HG03565 (cell line): ENCODE measurements around the gene FOXN3.
"Not testable (repeated sequence)": the region's sequence is repeated elsewhere in the genome, so short reads cannot be mapped to it uniquely, and the experiment has no call there.

Experiments
- ATAC-seq: cut with Tn5 transposase; IDR thresholded peaks from one replicate; pipeline ENCODE4 v1.9.1; 2021; ENCODE audit warnings: mild to moderate bottlenecking, moderate library complexity; ENCODE audit not compliant: unreplicated experiment

The FOXN3 gene

DNA sequence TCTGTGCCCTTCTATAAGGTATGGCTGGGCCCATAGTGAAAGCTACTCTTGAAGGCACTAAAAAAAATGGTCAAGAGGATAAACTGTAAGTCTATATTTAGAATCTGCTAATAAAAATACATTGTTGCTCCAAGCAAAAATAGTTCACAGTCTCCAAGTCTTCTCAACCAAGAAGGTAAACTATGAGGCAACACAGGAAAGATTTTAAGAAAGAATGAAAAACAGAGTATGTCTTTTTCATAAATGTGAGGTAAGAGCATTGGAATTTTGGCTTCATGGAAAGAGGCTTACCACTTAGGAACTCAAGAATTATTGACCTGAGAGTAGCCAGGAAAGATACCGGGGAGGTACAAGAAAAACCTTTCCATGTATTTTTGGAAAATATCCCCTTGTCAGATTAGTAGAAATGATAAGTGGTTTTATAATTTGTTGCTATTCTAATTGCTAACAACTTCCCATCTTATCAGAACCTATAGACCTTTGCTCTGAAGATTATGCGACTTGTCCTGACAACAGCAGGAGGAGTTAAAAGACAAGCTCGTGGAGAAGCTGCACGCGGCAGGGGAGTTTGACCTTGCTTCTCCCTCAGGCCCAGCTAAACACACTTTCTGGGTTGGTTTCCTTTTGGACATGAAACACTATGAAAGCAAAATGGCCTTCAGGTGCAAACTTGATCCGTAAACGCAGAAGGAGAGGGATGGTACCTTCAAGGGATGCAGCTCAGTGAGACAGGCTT, 238.1 kb downstream of the FOXN3 start:
- ATAC-seq: no peak

DNA sequence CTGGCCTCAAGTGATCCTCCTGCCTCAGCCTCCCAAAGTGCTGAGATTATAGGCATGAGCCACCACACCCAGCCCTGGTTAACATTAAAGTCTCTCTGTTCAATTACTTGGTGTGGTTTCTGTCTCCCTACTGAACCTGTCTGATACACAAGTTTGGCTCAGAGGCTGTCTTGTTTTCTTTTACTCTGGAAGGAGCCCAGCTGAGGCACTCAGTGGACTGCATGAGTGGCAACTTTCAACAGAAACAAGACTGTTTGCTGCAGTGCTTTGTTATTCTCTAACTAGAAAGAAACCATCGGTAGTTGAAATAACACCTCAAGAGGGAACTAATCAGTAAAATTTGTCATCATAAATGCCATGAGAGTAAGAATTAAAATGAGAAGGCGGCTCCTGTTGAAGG, 238.7 kb downstream of the FOXN3 start:
- no peak for ATAC-seq

DNA sequence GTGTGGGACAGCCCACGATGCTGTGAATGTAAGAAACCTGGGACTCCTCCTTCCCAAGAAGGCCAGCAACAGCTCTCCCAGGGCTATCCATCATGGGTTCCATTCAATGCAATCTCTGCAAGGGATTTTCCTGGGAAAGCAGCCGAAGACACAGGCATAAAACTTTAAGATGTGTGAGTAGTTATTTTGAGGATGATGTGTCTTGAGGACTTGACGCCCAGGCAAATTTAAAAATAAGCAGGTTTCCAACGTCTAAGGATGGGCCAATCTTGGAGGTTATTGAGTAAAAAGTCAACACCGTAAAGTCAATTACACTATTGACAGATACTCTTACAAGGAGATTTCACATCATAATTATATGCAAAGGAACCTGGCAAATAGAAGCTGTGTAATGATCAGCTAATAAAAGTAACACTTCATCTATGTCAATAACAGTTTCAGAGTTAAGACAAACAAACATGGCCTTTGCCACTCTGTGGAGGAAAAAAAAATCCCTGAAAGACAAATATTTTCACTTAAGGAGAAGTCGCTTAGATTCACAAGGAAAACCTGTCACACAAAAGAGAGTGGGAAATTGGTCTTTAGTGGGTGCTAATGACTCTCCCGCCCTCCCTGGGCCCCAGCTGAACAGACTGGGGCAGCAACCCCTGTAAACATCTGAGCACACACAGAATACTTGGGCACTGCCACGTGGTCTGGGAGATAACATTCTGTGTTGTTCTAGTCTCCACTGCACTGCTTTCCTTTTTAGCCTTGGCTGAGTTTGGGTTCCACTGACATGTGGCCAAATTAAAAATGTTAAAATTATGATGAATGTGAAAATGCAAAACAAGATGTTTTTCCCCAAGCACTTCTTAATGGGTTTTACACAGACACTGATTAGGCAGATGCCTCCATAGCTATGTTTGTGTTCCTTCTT, 240.9 kb downstream of the FOXN3 start:
- ATAC-seq: no peak

DNA sequence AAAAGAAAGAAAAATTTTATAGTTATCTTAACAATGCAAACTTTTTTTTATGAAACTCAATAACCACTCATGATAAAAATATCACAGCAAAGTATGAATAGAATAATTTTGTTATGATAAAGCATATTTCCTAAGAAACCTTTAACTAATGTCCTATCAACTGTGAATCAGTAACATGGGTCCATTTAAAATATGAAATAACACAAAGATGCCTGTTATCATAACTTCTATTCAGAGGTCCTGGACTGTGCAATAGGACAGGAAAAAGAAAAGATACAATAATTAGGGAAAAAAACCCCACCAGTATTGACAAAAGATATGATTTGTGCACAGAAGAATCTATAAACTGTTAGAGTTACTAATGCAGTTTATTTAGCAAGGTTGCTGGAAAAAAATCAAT, 245.4 kb downstream of the FOXN3 start:
- no peak for ATAC-seq

DNA sequence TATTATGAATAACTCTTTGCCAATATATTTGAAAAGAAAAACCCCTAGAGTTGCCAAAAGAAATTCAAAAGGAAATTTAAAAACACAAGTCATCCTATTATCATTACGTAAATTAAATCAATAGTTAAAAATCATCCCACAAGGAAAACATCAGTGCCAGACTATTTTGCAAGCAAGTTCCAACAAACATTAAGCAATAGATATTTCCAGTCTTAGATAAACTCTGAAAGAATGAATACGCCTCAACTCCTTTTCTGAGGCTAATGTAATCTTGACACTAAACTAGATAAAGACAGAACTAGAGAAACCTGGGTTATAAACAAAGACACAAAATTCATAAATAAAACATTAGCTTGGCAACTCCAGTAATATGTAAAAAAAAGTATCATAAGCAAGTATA, 245.9 kb downstream of the FOXN3 start:
- ATAC-seq: no peak

DNA sequence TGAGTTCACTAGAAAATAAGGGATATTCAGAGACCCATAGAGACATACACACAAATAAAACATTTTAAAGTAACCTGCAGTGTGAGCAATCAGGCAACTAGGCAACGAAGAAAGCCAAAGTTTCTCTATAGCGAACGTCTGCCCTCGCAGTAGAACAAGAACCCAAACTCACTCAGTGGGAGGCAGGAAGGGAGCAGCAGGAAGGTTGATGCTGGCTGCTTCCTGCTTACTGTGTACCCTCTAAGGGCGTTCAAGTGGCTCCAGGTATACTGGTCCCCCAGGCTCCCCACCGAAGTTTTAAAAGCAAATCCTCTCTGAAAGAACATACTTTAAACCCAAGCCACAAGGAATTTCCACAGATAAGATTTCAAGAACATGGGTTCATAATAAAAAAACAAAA, 249.3 kb downstream of the FOXN3 start:
- no peak for ATAC-seq

DNA sequence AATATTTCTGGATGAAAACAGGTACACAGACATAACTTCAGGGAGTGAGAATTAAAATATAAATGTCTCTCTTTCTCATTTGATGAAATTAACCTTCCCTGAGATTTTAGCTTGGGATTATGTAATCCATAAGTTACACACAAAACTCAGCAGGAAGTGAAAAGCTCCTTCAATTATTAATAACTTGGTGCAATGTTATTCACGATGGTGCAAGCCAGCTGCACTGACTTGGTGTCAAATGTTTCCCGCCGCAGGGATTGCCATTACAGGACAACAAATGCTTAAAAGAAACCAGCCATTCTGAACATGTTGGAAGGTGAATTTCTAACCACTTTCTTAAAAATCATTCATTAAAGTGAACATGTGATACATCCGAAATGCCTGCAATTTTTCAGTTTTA, 250.4 kb downstream of the FOXN3 start:
- ATAC-seq: no peak

DNA sequence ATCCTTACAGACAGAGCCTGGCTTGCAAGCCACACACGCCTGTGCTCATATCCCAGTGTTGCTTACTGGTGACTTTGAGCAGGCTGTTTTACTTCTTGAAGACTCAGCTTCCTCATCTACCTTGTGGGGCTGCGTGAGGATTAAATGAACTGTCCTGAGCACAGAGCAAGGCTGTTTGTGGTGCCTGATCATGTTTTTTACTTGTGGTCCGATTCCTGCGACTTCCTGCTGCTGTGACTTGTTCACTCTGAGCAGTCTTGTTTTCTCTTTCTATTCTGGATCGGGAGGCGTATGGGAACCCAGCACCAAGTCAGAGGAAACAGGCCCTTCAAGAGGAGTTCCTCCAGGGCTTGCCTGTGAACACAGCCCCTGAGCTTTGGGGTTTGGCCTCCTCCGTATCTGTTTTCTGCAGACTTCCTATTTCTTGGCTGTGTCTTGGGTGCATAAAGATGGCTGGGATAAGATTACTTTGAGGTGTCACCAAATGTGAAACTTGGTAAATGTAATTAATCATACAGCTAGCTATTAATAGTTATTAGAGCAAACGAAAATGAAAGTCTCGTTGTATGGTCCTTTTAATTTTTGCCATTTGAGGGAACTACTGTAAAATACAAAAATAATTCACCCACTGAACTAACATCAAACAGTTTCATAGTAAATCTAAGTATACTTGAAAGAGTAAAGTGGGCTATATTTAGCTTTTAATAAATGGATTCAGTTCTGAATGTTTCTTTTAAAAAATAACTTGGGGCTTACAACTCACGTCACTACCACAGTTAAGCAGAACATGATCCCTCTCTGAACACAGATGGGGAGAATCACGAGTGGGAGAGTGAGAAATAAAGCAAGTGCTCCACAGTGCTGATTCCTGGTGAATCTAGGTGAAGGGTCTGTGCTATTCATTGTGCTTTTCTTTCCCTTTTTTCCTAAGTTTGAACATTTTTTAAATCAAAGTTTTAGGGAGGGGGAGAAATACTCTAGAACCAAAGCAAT, 251.5 kb downstream of the FOXN3 start:
- peak; percentile 44 for ATAC-seq

DNA sequence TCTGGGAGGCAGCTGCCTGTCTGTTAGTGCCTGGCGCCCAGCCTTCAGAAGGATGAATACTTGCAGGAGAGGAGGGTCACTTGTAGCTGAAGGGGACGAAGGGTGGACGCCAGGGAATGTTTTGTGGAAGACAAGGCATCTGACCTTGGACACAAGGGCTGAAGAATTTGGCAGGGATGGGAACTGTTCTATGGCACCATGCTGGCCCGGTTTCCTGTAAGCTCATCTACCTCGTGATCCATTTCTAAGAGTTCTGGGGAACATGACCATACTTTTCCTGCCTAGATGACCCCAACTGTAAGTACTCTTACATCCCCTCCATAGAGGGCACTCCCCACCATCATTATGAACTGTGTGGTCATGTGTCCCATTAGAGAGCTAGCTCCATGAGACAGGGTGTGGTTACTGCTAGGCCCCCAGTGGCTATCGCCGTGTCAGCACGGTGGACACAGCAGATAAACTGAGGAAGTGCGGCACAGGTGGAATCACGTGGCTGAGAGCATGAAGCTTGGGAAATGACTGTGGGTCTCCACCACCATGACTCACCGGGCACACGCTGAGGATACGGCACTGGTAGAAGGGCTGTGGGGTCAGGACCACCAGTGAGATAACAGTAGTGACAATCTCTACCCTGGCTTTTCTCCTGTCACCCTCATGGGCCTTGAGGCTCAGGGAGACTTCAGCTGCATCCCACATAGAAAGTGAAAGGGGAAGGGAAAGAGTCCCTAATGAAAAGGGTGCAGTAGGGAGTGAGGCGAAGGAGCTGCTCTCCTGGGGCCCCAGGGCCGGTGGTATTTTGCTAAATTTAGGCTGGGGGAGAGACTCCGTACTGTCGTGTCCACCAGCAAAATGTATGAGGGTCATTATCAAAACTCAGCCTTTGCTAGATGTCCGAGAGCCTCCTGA, 252.6 kb downstream of the FOXN3 start:
- no peak for ATAC-seq

DNA sequence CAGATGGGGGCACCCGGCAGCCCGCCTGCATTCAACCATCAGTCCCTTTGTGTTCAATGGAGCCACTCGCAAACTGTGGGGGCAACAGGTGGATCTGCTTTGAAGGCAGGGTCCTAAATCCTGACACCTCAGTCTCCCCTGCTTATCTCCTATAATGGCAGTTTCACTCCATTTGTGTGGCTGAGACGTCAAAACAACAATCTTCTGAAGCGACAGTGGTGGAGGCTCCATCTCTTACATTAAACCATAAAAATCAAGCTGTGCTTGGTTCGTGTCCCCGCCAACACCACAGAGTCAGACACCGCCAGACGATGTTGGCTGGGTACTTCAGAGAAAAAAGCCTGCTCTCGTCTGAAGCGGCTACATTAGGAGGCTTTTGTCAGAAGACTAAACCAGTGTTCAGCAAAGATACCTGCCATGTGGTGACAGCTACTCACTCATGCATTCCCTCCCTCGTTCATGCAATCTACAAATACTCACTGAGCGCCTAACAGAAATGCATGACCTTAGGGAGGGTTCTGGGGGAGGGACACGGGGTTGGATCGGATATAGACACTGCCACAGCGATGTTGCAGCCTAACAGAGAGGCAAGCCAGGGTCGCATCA, 253.9 kb downstream of the FOXN3 start:
- no peak for ATAC-seq

DNA sequence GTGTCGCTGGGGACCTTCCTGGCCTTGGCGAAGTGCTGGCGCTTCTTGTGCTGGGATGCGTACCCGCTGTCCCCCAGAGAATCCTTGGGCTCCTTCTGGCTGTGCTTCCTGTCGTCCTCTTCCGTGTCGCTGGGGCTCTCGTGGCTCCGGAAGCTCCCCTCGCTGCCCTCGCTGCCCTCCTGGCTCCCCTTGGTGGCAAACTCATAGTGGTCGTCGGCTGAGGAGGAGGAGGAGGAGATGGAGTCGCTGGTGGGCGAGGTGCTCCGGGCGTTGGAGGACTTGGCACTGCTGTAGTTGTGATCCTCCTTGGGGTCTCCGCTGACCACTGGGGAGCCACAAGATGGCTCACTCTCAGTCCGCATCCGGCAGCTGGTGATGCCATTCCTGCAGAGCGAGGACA, 254.4 kb downstream of the FOXN3 start:
- no peak for ATAC-seq

DNA sequence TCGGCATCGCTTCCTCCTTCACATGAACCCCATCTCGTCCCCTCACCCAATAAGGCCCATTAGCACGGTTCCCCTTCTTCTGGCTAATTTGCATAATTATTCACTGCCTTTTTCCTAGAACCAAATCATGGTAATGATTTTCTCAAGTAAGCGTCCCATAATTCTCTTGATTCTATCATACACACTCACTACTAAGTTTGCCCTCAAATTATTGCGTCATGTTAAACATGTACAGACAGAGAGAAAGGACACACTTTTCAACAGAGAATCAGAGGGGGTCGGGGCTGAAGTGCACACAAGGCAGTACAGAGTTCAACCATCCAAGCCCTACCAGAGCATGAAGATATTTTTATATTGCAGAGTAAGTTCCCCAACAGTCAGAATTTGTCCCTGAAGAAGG, 256.6 kb downstream of the FOXN3 start:
- no peak for ATAC-seq

DNA sequence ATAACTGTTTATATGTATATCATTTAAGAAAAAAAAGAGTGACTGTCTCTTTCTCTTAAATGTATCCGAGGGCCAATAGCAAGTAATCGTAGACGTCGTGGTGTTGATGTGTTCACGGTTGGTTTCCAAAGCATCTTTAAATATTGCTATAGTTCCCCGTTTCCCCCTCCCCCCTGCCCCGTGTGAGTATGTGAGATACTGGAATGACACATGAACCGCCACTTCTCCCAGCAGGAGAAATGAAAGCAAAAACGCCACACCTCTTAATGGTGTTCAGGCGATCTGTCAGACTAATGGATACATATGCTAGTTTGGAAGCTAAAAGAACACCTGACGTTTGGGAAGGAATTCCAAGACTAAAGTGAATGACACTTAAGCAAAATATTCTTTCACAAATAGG, 258.3 kb downstream of the FOXN3 start:
- ATAC-seq: no peak

DNA sequence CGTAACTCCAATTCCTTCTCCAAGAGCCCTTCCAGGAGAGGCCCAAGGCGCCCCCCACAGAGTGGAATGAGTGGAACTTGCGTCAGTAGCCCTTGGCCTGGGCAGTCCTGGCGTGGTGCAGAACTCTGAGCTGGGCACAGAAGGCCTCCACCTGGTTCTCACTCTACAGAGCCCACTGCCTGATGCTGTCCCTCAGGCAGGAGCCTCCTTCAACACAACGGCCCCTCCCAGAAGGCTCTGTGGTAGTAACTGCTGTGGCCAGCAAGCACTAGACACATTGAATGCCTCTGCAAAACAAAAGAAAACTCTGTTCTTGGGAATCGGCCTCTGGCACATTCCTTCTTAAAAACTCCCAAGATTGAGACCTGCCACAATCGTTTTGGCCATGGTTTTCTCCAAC, 258.9 kb downstream of the FOXN3 start:
- not testable (repeated sequence) for ATAC-seq

DNA sequence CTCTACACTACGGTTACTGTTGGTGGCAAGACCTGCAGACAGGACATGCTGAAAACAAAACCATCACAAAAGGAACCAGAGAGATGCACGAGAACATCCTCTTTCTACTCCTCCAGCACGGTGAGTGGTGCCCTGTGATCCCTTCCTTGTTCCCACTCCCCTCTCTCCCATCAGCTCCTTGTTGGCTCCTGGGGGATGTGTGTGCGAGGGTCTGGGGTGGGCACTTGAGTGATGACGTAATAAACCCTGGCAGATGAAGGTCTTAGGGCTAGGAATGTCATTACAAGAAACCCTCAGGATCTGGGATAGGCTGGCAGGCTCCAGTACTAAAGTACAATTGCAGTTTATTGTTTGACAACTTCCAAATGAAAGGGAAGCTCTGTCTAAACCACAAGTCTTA, 261.5 kb downstream of the FOXN3 start:
- ATAC-seq: no peak

DNA sequence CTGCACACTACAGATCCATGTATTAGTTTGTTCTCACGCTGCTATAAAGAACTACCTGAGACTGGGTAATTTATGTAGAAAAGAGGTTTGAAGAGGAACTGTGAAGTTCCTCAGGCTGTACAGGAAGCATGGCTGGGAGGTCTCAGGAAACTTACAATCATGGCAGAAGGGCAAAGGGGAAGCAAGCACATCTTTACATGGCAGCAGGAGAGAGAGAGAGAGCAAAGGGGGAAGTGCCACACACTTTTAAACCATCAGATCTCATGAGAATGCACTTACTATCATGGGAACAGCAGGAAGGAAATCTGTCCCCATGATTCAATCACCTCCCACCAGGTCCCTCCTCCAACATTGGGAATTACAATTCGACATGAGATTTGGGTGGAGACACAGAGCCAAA, 265.3 kb downstream of the FOXN3 start:
- not testable (repeated sequence) for ATAC-seq

DNA sequence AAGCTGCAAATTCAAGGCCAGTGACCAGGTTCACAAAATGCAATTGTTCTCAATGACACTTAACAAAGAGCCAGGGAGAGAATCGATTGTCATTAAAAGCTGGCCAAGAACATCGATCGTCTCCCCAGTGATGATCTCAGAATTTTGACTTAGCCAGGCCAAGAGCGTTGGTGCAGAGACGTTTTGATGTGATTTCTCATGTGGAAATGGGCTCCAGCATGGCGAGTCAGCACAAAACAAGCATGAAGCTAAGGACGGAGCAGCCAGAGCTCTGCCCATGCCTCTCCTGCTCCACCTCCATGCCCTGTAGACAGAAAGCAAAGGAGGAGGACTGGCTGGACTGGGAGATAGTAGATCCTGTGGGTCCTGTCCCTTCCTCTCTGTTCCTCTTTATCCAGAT, 270.8 kb downstream of the FOXN3 start:
- ATAC-seq: no peak

DNA sequence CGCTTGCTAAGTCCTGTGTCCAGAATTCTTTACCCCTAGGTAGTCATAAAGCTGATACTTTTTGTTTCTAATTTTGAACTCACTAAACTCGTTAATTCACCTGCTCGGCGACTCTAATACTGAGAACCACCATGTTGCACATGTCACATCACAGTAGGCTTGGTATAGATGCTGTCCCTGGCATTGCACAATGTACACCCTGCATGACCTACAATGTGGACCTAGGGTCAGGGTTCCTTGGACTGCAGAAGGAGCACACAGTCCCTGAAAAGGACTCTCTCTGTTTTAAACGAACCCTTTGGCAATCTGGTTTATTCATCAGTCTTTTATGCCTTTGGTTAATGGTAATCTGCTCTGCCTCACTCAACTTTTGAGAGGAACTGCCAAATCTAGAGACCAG, 272.4 kb downstream of the FOXN3 start:
- no peak for ATAC-seq

DNA sequence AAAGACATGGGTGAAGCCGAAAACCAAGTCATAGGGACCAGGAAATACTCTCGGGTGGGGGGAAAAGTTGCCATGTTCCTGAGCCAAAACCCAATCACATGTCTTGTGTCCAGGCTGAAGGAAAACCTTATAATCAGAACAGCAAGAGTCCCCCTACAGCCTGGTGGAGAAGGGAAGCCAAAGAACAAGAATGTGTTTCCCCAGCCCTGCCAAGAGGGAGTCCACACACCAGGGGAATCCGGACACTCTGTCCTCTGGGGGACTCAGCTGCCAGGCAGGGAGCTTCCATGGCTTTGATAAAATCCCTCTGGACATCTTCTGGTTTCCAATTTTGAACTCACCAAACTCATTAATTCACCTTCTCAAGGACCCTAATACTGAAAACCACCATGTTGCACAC, 273.0 kb downstream of the FOXN3 start:
- ATAC-seq: no peak

DNA sequence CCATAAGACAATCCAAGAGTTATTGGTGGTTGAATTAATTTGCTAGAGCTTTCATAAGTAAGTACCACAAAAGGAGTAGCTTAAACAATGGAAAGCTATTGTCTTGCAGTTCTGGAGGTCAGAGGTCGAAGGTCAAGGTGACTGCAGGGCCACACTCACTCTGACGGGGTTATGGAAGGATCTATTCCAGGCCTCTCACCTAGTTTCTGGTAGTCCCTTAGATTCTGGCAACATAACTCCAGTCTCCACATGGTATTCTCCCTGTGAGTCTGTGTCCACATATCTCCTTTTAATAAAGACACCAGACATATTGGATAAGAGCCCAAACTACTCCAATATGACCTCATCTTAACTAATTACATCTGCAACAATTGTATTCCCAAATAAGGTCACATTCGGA, 273.4 kb downstream of the FOXN3 start:
- no peak for ATAC-seq
